Spleen (tissue), 7 donors: ENCODE data around the gene TBCEL.

Experiments used
- POLR2A ChIP-seq, 3 donors: fragments of 450-650 bp; IDR thresholded peaks; one replicate each; pipeline ENCODE4 v1.5.1; 2017; ENCODE audit warnings: antibody characterized with exemption in 3 of 3, mild to moderate bottlenecking in 1 of 3
- POLR2AphosphoS5 ChIP-seq, 3 donors: sonication (generic); formaldehyde crosslinking; IDR thresholded peaks; one replicate each; pipeline ENCODE4 v1.5.1; 2017; ENCODE audit warnings: antibody characterized with exemption in 3 of 3
- TF ChIP-seq, protein P1 (sequence below), 11 experiments: fragments of 200-600 bp in 7 of 11; fragments of 450-650 bp in 4 of 11; sonication (generic) in 4 of 11; IDR thresholded peaks in 8 of 11; conservative IDR thresholded peaks in 3 of 11; 1 replicate in 7 of 11; 2 replicates in 4 of 11; pipeline versions ENCODE4 v1.4.0 to v1.8.0; 2016 to 2021; ENCODE audit warnings: antibody characterized with exemption in 11 of 11, inconsistent platforms in 4 of 11, mild to moderate bottlenecking in 1 of 11
- donor health status: DM: no; HTN: no; CAD: no; lungs with moderate emphysema.
- donor health status: DM: no; HTN: no; CAD: no.
- donor health status: DM: no; HTN: no; CAD: no.

DNA sequence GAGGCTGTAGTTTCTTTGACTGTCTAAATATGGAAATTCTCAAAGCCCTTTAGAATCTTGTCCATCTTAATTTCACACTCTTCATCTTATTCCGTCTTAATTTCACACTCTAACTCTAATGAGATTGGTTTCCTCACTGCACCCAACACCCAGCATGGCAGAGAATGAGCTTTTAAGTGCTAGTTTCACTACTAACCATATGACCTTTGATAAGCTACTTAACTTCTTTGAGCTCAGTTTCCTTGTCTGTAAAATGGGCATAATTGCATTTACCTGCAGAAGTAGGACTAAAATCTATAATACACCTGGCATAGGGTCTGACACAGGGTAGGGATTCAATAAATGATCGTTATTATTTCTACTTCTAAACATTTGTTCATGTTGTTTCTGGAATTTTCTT is 30.4 kb downstream of the TBCEL start:
- TF ChIP-seq POLR2A (IDR thresholded peaks at IDR 0.05) = no peak
- TF ChIP-seq, protein P1, sequence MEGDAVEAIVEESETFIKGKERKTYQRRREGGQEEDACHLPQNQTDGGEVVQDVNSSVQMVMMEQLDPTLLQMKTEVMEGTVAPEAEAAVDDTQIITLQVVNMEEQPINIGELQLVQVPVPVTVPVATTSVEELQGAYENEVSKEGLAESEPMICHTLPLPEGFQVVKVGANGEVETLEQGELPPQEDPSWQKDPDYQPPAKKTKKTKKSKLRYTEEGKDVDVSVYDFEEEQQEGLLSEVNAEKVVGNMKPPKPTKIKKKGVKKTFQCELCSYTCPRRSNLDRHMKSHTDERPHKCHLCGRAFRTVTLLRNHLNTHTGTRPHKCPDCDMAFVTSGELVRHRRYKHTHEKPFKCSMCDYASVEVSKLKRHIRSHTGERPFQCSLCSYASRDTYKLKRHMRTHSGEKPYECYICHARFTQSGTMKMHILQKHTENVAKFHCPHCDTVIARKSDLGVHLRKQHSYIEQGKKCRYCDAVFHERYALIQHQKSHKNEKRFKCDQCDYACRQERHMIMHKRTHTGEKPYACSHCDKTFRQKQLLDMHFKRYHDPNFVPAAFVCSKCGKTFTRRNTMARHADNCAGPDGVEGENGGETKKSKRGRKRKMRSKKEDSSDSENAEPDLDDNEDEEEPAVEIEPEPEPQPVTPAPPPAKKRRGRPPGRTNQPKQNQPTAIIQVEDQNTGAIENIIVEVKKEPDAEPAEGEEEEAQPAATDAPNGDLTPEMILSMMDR (IDR thresholded peaks at IDR 0.05 in 8 of 11, conservative IDR thresholded peaks at IDR 0.05 in 3 of 11) = no peak
- TF ChIP-seq POLR2AphosphoS5 (IDR thresholded peaks at IDR 0.05) = no peak
